Measurements from ENCODE around the gene BTBD3.

Gene BTBD3

DNA sequence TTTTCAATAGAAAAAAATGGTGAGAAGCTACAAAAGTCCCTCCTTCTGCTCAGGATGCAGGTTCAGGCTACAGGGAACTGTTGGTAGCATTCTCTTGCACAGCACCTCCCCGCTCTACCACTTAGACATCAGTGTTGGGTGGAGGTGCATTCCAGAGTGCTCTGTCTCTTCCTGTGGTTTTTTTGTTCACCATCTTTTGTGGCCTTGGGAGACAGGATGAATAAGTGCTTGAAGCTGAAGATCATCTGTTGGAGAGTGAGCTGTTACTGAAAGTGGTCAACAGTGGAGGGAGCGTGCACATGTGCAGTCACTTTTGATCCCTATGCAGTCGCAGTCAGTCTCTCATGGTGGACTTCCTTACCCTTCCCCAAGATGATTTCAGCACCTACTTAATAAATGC is 16.6 kb upstream of the BTBD3 start:
- TF ChIP-seq, protein P1, sequence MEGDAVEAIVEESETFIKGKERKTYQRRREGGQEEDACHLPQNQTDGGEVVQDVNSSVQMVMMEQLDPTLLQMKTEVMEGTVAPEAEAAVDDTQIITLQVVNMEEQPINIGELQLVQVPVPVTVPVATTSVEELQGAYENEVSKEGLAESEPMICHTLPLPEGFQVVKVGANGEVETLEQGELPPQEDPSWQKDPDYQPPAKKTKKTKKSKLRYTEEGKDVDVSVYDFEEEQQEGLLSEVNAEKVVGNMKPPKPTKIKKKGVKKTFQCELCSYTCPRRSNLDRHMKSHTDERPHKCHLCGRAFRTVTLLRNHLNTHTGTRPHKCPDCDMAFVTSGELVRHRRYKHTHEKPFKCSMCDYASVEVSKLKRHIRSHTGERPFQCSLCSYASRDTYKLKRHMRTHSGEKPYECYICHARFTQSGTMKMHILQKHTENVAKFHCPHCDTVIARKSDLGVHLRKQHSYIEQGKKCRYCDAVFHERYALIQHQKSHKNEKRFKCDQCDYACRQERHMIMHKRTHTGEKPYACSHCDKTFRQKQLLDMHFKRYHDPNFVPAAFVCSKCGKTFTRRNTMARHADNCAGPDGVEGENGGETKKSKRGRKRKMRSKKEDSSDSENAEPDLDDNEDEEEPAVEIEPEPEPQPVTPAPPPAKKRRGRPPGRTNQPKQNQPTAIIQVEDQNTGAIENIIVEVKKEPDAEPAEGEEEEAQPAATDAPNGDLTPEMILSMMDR (IDR thresholded peaks at IDR 0.05; ENCODE audit: low read length, missing control alignments) = no peak
- DNase-seq (ENCODE audit: low read depth) = peak; percentile 51
- no peak overlapping the region for H3K4me3 ChIP-seq (replicated peaks; ENCODE audit: low read depth, low read length)

DNA sequence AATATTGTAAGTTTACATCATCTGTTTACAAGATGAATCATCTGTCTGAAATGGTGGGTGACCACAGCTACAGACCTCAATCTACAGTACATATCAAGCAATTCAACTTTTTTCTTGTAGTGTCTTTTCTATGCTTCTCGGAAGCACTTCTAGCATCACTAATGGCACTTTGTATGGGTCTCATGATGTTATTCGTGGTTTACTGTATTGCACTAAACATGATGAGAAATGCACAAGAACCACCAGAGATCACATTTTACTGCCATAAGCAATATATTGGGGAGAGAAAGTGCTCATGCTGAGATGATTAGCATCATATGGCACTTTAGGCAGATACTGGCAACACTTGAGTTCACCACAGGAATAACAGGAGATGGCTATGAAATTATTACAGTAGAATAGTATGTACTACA is 15.4 kb upstream of the BTBD3 start:
- DNase-seq (ENCODE audit: low read depth) = peak; percentile 37

DNA sequence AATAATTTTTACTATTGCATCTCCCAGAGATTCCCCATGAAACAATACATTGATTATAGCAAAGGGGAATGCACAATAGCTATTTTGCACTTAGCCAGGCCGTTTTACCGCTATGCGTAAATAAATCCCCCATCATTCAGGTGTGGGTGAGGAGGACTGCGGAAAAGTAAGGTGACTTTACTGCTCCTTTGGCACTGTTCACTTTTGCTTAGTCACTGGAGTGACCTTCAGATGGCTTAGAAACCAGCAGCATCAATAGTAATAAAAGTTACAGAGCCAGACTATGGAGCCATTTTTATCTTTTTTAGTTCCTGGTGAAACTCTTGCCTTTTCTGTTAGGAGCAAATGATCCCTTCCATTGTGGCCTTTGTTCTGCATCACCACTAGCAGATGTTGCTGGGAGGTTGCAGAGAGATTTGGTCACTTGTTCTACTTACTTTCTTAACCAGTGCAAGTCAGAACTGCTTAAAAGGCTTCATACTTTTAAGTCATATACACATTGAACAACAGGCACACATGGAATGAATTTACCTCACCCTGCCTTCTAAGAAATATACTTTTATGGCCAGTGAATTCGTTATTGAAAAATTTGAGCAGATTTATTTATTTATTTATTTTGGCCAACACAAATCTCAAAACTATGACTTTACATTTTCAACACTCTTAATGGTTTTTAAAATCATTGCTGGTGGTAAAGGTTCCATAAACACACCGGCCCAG is 12.1 kb upstream of the BTBD3 start:
- no peak for DNase-seq (ENCODE audit: low read depth)
- no peak overlapping the region for H3K4me3 ChIP-seq (replicated peaks; ENCODE audit: low read depth, low read length)
- TF ChIP-seq, protein P1 (IDR thresholded peaks at IDR 0.05; ENCODE audit: low read length, missing control alignments) = no peak

More for the DNA sequence above, 15.4 kb upstream of the BTBD3 start:
- TF ChIP-seq, protein P1 (IDR thresholded peaks at IDR 0.05; ENCODE audit: low read length, missing control alignments) = no peak
- H3K4me3 ChIP-seq (replicated peaks; ENCODE audit: low read depth, low read length) = no peak overlapping the region

DNA sequence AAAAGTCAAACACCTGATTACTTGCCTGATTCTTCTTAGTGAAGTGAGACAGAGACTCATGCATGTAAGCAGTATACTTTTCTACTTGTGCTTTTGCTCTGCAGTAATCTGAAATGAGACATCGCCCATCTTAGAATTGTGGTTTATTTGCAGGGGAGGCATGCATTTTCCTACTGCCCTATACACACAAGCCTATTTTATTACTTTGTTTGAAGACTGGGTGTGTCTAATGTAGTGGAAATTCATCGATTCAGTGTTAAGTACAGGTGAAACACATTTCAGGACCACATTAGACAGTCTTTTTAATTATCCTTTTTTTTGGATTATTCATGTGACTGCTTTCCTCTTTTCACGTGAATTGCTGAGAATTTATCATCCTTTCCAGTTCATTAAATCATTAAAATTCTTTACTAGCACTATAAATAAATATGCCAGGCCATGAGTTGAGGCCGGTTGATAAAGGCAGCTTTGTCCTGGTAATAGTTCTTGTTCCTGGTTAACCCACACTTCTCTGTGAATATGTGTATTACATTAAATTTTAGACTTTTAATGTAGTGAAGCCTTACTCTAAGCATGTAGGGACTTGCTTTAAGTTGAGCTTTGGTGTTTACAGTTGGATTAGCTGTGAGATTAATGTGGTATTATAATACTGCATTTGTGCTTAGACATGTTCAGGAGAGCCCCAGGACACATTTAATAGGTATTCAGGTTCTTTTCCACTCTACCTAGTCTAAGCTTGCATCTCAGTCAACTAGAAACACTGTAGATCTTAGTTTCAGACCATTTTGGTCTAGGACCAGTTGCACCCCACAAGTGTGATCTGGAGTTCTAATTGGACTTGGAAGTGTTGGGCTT is 10.8 kb upstream of the BTBD3 start:
- TF ChIP-seq, protein P1 (IDR thresholded peaks at IDR 0.05; ENCODE audit: low read length, missing control alignments) = no peak
- H3K4me3 ChIP-seq (replicated peaks; ENCODE audit: low read depth, low read length) = no peak overlapping the region
- DNase-seq (ENCODE audit: low read depth) = no peak

DNA sequence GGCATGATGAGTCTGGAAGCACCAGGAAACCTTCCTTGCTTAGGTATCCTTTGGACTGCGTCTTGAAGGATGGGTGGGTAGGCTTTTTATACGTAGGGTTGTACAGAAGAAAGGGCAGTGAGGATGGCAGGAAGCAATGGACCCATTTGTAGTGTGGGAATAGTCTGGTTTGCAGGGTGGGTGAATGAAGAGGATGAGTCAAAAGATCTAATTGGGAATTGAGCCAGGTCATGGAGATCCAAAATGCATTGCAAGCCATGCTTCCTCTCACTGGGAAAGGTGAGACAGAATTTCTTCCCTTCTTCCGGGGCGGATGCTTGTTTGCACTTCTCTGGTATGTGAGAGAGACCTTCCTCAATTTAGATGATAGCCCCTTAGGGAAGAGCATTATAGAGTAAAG is 10.1 kb upstream of the BTBD3 start:
- TF ChIP-seq, protein P1 (IDR thresholded peaks at IDR 0.05; ENCODE audit: low read length, missing control alignments) = no peak
- DNase-seq (ENCODE audit: low read depth) = no peak
- no peak overlapping the region for H3K4me3 ChIP-seq (replicated peaks; ENCODE audit: low read depth, low read length)

DNA sequence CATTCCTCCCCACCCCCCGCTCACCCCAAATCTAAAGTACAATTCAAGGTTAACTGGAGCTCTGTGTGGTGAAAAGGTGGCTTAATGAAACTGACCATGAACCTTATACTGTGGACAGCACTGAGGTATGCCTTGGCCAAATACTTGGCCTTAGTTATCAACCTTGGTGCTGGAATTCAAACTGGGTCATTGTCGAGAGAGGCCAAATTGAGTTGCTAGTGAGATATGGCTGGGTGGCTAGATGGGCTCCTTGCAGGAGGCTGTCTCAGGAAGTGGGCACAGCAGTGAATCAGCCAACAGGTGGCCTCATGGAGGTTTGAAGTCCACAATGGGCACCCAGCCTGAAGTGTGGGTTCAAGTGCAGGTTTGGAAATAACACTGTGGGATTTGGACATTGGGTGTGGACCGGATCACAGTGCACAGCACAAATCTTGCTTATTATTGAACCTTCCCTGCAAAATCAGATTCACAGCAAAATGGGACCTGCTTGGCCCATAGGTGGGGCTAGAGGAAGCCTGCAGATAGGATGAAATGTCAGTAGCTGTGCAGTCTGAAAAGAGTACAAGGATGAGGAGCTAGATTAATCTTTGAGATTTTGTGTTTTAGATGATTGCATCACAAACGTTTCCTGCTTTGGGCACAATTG is 5.6 kb upstream of the BTBD3 start:
- TF ChIP-seq, protein P1 (IDR thresholded peaks at IDR 0.05; ENCODE audit: low read length, missing control alignments) = peak; percentile 57
- peak; percentile 32 for DNase-seq (ENCODE audit: low read depth)
- H3K4me3 ChIP-seq (replicated peaks; ENCODE audit: low read depth, low read length) = no peak overlapping the region

Data from fibroblast of pulmonary artery (primary cell).